ENCODE results near the gene FRMPD3.

DNA sequence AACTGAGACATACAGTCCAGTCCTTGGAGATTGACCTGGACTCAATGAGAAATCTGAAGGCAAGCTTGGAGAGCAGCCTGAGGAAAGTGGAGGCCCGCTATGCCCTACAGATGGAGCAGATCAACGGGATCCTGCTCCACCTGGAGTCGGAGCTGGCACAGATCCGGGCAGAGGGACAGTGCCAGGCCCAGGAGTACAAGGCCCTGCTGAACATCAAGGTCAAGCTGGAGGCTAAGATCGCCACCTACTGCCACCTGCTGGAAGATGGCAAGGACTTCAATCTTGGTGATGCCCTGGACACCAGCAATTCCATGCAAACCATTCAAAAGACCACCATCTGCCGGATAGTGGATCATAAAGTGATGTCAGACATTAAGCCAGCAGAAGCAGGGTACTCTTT is 20.4 kb upstream of the FRMPD3 start:
- no peak for TF ChIP-seq POLR2AphosphoS5 (IDR thresholded peaks at IDR 0.05; ENCODE audit: borderline replicate concordance, low read depth, low read length)
- no peak for TF ChIP-seq EZH2 (IDR thresholded peaks at IDR 0.05)
- TF ChIP-seq FOXP2 (optimal IDR thresholded peaks at IDR 0.05; ENCODE audit: control extremely low read depth, extremely low read length, insufficient read depth): no peak

All from SK-N-MC (cell line).